Measurements from ENCODE around the gene MAP3K5.
A peak's percentile ranks its signal among the peaks of the same experiment; 100 is the strongest.

Gene MAP3K5

DNA sequence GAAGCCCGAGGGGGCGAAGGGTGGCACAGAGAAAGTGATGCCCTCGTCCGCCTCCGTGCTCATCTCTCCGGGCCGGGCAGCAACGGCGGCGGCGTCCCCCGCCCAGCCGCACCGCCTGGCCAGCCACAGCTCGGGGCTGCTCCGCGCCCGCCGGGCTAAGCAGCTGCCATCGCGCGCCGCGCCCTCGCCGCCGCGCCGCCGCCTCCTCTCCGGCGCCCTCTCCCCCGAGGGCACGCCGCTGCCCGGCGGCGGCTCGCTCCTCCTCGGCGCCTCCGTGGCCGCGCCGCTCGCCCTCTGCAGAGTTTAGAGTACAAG lies 225 bp downstream of the MAP3K5 start:
- Histone ChIP-seq H3K4me3 (peak overlapping the region; percentile 64 to 91 (median 80)), H3K27ac (peak overlapping the region; percentile 23 to 97 (median 94))

GRCh38 chr6:136791296-136792094 lies 782 bp downstream of the MAP3K5 start:
- Histone ChIP-seq H3K4me3 (peak overlapping the region; percentile 64 to 91 (median 80)), H3K27ac (peak overlapping the region; percentile 23 to 97 (median 94))

DNA sequence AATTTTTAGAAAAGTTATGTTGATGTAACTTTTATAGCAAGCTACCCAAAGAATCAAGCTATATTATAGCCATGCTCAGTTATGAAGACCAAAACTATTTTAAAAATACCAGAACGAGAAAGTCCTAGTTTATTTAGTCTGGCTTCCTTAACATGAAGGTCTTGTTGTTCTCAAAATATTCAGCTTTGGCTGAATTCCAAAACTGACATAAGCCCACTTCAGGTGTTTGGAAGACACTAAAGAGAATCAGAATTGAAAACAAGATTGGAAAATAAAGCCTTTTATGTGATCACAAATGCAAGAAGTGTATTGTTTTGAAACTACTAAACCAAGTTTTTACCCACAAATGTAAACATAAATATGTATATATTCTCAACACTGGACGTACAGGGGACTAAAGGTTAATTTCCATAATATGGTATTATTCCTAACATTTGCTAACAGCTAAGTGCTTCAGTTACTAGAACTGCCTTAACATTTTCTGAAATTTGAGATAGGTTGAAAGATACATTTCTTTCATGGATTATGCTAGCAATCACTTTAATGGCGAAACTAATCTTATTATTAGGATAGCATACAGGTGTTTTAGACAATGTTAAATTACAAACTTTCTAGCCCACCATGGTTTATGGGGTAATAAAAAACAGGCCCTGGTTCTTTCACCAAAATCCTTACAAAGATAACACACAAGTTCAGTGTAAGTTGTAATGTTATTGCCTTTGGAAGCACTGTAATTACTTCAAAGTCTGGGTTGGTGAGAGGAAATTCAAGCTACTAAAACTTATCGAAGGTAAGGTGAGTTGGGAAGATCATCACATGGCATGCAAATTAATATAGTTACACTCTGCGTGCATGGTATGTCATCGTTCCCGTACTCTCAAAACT lies 1.6 kb downstream of the MAP3K5 start:
- Histone ChIP-seq H3K4me3 (peak overlapping the region; percentile 64 to 91 (median 80)), H3K27ac (peak overlapping the region in 19 of 21 experiments; percentile 73 to 97 (median 94))

DNA sequence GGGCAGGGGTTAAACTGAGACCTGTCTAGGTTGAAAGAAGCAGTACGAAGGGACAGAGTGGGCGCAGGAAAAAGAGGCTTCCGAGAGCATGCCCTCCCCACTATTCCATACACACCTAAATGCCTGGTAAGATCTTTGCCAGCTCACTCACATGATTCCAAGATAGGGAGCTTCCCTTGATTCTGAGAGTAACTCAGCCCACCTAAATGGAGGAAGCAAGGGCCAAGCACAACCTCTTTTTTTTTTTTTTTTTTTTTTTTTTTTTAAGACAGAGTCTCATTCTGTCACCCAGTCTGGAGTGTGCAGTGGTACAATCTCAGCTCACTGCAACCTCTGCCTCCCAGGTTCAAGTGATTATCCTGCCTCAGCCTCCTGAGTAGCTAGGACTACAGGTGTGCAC lies 2.8 kb downstream of the MAP3K5 start:
- Histone ChIP-seq H3K27ac (peak overlapping the region in 10 of 21 experiments; percentile 11 to 97 (median 68)), H3K4me3 (peak overlapping the region in 2 of 7 experiments; percentile 64 to 80)

DNA sequence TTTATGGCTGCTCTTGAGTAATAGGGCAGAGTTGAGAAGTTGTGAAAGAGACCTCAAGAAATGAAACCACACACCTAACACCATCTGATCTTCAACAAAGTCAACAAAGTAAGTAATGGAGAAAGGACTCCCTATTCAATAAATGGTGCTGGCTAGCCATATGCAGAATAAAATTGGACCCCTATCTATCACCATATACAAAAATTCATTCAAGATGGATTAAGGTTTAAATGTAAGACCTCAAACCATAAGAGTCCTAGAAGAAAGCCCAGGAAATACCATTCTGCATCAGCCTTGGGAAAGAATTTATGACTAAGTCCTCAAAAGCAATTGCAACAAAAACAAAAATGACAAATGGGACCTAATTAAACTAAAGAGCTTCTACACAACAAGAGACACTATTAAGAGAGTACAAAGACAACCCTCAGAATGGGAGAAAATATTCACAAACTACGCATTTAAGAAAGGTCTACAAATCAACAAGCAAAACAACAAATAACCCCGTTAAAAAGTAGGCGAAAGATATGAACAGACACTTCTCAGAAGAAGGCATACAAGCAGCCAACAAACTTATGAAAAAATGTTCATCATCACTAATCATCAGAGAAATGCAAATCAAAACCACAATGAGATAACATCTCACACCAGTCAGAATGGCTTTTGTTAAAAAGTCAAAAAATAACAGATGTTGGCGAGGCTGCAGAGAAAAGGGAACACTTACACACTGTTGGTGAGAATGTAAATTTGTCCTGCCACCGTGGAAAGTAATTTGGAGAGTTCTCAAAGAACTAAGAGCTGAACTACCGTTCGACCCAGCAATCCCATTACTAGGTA lies 4.0 kb downstream of the MAP3K5 start:
- H3K27ac ChIP-seq = peak overlapping the region in 13 of 21 experiments; percentile 3 to 97 (median 60)
- H3K4me3 ChIP-seq = no peak overlapping the region

GRCh38 chr6:136787726-136788068 lies 4.6 kb downstream of the MAP3K5 start:
- no peak overlapping the region for H3K4me3 ChIP-seq
- peak overlapping the region in 13 of 21 experiments; percentile 3 to 97 (median 60) for H3K27ac ChIP-seq

DNA sequence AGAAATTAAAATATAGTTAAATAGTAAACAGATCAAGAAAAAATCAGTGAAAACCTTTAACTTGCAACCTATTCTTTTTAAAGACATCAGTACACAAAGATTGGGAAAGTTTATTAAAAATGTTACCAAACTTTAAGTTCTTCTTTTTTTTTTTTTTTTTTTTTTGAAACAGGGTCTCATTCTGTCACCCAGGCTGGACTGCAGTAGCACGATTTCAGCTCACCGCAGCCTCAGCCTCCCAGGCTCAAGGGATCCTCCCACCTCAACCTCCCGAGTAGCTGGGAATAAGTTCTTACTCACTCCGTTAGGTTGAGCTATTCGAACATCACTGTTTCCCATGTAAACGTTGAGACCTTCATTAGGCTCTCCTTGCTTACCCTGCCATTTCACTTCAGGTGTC lies 5.6 kb downstream of the MAP3K5 start:
- H3K27ac ChIP-seq = peak overlapping the region in 6 of 21 experiments; percentile 13 to 97 (median 70)
- H3K4me3 ChIP-seq = no peak overlapping the region

GRCh38 chr6:136784910-136785746 lies 7.1 kb downstream of the MAP3K5 start:
- peak overlapping the region in 2 of 7 experiments; percentile 17 to 23 for H3K4me3 ChIP-seq

GRCh38 chr6:136784271-136784664 lies 8.0 kb downstream of the MAP3K5 start:
- peak overlapping the region in 4 of 7 experiments; percentile 3 to 23 (median 11) for H3K4me3 ChIP-seq
- peak overlapping the region in 14 of 21 experiments; percentile 3 to 75 (median 32) for H3K27ac ChIP-seq

More at GRCh38 chr6:136784910-136785746, 7.1 kb downstream of the MAP3K5 start:
- H3K27ac ChIP-seq = peak overlapping the region in 12 of 21 experiments; percentile 3 to 75 (median 47)

DNA sequence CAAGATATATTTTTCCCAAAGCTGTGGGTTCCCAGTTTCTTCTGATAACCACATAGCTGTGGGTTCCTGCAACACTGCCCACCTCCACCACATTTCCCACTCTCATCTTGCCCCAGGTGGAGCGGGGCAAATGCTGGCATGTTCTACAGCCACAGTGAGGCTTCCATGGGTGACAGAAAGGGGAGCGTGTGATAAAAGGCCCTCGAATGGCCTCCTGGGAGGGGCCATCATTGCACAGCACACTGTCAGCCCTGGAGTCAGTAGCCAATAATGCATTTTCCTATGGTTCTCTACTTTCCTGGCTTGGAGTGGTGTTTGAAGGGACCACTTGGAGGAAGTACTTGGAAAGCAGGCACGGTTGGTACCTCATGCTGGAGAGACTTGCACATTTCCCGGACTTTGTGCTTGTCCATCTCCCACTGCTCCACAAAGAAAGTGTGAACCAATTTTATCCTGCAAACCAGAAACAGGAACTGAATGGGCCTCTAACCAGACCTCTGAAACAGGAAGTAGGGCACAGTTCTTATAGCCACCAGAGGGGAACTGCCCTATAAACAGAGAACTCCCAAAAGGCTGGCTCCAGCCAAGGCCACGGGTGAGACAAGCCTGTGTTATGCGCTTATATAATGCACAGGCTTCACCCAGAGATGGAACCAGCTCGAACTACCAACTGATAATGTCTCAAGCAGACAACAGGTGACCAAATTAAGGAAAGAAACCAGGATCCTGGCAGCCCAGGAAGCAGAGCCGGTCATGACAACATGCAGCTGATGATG lies 8.6 kb downstream of the MAP3K5 start:
- peak overlapping the region in 13 of 21 experiments; percentile 11 to 75 (median 46) for H3K27ac ChIP-seq
- H3K4me3 ChIP-seq = peak overlapping the region in 4 of 7 experiments; percentile 3 to 23 (median 11)

GRCh38 chr6:136783021-136783420 lies 9.3 kb downstream of the MAP3K5 start:
- Histone ChIP-seq H3K4me3 (no peak overlapping the region), H3K27ac (peak overlapping the region in 11 of 21 experiments; percentile 11 to 75 (median 46))

- Histone ChIP-seq H3K27ac (peak overlapping the region in 8 of 21 experiments; percentile 1 to 73 (median 20)), H3K4me3 (no peak overlapping the region)
These were observed 10.1 kb downstream of the MAP3K5 start for GRCh38 chr6:136782021-136782770.

- Histone ChIP-seq H3K27ac (no peak overlapping the region), H3K4me3 (no peak overlapping the region)
These were observed 11.3 kb downstream of the MAP3K5 start for GRCh38 chr6:136780972-136781371.

DNA sequence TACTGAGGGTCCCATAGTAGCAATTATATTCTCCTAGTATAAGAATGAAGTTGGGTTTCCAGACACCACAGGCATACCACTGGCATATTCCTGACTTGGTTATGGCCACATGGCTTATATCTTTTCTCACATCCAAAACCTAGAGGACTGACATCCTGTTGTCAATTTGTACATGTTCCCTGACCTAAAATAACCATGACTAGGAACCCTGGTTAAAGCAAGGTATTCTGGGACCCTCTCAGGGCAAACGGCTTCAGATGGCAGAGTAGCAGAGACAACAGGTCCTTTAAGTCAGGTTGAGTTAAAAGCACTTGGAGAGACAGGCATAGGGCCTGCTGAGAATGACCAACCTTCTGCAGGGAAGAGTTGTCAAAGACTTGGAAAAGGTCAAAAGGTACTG lies 12.6 kb downstream of the MAP3K5 start:
- Histone ChIP-seq H3K4me3 (no peak overlapping the region), H3K27ac (no peak overlapping the region)

GRCh38 chr6:136777651-136778050 lies 14.6 kb downstream of the MAP3K5 start:
- H3K27ac ChIP-seq = no peak overlapping the region
- H3K4me3 ChIP-seq = no peak overlapping the region

DNA sequence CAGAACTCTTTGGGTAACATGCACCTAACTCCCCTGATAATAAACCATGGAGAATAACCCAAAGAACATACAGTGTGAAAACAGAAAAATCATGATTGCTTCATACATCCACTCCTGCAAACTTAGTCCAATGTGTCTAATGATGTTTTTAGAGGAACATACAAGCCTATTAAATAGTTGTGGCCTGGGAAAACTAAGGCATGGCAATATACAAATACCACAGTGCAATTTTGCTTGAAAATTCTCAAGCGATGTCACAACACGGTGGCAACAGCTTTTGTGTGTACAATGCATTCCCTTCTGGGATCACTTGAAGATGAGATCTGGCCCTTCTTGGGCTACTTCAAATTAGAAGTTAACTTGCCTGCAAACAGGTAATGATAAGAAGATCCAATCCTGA lies 16.7 kb downstream of the MAP3K5 start:
- no peak overlapping the region for H3K4me3 ChIP-seq
- peak overlapping the region in 2 of 21 experiments; percentile 2 to 26 for H3K27ac ChIP-seq

GRCh38 chr6:136775081-136775480 lies 17.2 kb downstream of the MAP3K5 start:
- peak overlapping the region in 3 of 21 experiments; percentile 0 to 26 (median 2) for H3K27ac ChIP-seq
- H3K4me3 ChIP-seq = no peak overlapping the region
